GM19467 (cell line): ENCODE data around the gene PAQR9.

Source experiments
- ATAC-seq: cut with Tn5 transposase; IDR thresholded peaks from one replicate; pipeline ENCODE4 v1.9.1; 2021; ENCODE audit warnings: mild to moderate bottlenecking, moderate library complexity; ENCODE audit not compliant: unreplicated experiment

PAQR9 gene

DNA sequence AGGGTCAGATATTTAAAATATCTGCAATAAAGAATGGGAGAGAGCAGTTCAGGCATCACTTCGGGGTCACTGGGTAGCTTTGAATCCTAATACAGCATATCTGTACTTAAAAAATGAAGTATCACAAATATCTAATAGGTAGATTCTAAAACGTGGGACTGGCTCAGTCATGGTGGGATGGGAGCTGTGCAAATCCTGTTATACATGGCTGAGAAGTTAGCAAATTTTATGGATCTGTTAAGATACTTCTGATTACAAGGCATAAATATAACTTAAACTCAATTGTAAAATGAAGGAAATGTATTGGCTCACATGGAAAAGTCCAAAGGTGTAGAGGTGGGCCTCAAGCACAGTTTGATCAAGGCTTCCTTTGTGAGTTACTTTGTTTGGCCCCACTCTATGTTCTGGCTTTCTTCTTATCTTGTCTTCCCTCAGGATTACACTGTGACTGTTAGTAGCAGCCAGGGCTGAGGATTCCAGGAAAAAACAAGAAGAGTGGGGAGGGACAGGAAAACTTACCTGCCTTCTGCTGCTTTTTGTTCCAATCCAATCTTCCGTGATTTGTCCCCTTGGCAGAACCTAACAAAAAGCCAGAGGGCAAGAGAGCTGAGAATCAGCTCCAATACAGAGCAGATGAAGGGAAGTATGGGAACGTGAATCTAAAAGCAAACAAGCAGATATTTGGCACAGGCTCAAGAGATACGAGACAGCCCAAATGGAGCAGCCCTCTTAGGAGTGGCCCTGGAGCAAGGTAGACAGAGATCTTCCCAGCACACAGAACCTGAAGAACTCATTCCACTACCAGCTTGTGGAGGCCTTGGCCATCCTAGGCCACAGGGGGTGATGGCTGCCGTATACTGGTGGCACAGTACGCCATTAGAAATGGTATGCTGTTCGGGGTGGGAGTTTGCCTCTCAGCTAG is 10.9 kb downstream of the PAQR9 start:
- ATAC-seq = no peak

DNA sequence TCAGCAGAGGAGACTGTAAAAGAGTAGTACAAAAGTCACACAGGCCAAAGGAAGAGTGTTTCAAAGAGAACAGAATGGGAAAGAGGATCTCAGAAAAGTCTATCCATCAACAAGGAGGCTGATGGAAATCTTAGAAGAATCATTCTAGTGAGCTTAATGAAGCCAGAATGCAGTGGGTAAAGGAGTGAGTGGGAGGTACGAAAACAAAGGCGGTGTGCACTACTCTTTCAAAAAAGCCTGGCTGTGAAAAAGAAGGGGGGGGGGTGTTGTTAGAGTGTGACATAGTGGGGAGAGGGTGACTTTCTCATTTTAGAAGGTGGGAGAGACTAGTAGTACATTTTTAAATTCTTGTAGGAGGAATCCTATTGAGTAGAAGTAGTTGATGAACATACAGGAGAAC is 11.7 kb downstream of the PAQR9 start:
- no peak for ATAC-seq

- no peak for ATAC-seq
Observed at GRCh38 chr3:142950972-142951371, 12.5 kb downstream of the PAQR9 start.

DNA sequence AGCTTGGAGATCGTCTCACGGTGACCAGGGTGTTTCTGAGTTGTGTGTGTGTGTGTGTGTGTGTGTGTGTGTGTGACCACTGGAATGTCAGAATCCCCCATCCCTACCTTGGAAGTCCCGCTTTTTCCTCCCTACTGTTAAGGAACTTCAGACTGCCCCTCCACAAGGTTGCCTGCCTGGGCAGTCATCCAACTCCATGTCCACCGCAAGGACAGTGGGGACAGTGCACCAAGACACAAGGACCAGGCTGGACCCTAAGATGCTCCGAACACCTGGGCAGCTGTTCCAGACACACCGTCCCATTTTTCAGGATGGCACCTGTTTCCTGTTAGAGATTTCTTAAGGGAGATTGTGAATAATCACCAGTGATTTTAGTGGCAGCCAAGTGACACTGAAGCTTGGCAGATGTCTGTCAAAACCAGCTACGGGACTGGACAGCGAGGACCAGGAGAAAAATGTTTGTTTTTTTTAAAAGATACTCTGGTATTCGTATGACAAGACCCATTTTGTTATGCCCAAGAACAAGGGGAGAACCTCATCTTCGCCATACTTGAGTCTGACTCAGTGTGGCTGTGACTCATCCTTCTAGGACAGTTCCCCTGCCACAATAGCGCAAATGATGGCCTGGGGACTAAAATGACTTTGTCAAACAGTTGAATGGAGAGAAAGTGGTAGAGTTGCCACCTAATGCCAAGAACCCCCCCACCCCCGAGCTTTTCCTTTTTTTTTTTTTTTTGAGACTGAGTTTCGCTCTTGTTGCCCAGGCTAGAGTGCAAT is 15.5 kb downstream of the PAQR9 start:
- no peak for ATAC-seq

DNA sequence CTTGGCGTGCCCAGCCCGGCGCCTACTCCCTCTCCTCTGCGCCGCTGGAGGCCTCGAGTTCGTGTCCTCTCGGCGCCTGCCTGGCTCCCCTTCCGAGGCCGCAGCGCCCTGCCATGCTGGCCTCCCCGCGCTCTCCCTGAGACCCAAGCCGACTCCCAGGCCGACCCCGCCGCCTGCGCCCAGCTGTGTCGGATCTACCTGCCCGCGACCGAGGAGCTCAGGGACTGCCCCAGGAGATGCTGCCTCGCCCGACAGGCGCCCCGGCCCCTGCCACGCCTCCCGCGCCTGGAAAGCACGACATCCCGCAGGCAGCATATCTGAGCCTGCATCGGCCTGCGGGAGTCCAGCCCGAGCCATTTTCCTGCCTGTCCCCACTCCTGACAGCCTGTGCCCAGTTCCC is 16.1 kb downstream of the PAQR9 start:
- ATAC-seq = no peak

DNA sequence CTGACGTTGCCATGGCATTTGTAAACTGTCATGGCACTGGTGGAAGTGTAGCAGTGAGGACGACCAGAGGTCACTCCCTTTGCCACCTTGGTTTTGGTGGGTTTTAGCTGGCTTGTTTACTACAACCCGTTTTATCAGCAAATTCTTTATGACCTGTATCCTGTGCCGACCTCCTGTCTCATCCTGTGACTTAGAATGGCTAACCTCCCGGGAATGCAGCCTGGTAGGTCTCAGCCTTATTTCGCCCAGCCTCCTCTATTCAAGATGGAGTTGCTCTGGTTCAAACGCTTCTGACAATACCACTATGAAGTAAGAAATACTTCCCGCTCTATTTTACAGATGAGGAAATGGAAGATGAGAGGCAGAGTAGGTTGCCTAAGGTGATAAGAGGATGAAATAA is 16.6 kb downstream of the PAQR9 start:
- ATAC-seq = no peak

- no peak for ATAC-seq
Observed at GRCh38 chr3:142945023-142945422, 18.5 kb downstream of the PAQR9 start.

DNA sequence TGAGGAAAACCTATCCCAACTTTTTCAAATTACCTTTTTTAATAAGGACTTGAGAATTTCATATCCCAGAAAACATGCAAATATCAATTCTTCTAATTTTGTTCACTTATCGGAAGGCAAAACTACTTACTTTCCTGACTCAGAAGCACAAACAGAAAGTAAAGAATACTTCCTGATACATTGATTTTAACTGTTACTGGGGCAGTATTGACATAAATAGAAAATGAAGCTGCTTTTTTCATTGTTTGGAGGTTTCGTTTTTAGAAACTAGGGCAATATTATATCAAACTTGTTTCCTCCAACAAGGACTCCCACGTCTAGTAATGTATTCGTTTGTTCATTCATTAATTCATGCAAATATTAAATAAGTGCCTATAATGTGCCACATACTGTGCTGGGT is 19.1 kb downstream of the PAQR9 start:
- peak; percentile 60 for ATAC-seq

GRCh38 chr3:142943870-142944269 is 19.6 kb downstream of the PAQR9 start:
- peak; percentile 18 for ATAC-seq

GRCh38 chr3:142943349-142943748 is 20.1 kb downstream of the PAQR9 start:
- ATAC-seq = no peak

DNA sequence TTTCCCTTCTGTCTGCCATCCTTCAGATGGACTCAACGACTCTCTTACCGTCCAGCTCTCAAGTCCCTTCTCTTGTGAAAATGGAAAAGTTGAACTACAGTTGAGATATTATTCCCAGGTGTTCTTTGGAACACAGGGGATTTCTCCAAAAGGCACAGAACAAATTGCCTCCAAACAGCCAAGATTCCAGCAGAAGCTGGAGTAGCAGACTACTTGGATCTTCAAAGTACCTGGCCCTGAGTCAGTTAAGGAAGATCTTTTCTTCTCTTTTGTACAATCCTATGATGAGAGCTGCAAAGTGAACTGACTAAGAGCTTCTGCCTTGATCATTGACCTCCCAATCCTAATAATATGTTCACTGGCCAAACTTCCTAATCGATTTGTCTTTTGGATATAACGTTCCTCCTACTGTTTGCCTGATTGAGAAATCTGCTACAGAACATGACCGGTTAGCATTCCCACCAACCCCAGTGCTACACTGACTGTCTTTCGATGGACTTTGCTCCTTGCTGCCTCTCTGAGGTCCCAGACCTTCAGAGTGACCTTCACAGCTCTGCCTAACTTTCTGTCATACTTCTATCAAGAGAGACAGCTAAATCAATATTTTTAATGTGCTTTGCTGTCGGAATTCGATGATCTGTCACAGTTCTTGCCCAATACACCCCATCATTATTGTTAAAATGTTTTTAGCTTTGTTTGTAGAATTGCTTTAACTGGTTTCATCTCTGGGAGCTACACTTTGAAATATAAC is 21.9 kb downstream of the PAQR9 start:
- ATAC-seq = no peak

DNA sequence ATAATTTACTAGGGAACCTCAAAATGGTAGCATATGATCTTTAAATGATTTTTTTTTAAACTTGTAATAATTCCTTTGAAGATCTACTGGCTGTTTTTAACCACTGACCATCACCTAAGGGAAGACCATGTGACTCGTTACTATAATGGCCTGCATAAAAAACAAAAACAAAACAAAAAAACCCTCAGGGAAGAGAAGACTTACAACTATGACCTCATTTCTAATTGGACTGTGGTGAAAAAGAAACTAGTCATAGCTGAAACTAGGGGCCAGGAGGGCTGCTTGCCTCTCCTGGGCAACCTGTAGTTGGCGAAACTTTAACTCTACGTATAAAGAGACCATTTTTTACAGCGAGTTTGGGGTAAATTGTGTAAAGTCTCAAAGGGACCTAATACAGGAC is 23.0 kb downstream of the PAQR9 start:
- no peak for ATAC-seq

- ATAC-seq = no peak
Observed at GRCh38 chr3:142940000-142940399, 23.5 kb downstream of the PAQR9 start.

DNA sequence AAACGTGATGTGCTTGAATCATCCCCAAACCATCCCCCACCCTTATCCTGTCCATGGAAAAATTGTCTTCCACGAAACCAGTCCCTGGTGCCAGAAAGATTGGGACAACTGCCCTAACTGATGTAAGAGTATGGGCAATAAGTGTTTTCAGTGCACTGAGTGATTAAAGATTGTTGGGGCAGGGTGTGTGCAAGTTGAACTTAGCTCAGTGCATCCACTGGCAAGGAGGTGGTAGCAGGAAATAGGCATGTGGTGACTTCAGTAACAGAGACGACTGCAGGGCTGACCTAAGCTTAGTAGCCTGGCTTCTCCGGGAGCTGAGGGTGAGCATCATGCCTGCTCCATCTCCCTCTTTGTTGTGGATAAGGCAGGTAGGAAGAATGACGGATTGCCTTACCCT is 27.5 kb downstream of the PAQR9 start:
- ATAC-seq = no peak

GRCh38 chr3:142934887-142935269 is 28.6 kb downstream of the PAQR9 start:
- ATAC-seq = no peak

DNA sequence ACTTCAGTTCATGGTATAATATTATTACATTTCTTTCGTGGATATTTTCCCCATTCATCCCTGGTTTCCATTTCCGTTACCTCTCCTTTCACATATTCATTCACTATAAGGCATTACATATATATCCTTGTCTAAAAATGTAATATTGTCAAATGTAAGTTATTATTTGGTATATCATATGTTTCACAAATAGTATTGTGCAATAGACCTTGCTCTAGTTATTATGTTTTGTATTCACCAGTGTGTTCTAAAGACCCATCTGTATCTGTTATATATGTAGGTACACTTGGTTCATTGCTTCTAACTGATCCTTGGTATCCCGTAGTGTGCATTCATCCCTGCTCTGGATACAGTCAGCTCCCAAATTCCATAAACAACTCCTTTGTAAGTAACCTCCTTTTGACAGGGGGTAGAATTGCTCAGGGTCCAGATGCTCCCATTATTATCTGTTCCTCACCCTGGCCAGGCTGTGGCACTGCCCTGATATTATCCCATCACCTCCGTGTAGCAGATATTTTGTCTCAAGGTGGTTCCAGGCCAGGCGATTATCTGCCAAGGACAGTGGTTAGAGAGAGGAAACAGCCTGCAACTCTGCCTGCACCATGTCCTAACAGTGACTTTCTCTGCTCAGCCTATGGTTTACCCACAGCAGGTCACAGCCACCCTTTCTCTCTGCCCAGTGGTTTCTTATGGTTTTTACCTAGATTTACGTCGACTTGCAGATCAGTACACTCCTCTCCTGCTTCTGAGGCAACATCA is 29.2 kb downstream of the PAQR9 start:
- ATAC-seq = no peak

- ATAC-seq = peak; percentile 86
Observed at GRCh38 chr3:142931222-142931621, 32.3 kb downstream of the PAQR9 start.

GRCh38 chr3:142930463-142930862 is 33.0 kb downstream of the PAQR9 start:
- ATAC-seq = no peak

DNA sequence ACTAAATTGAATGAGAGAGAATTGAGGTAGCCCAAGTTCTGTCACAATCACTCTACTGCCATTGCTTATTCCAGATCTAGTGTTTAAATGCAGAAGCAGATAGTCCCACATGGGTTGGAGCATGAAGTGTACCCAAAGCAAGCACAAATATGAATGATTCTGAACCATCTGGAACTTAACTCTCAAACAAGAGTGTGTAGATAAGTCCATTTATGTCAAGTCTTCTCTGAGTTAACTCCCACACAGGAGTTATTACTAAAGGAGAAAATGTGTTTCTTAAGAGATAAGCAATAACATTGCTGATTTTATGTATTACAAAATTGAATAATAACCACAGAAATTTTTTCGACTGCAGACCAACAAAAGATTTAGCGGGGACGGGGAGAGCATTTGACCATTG is 33.6 kb downstream of the PAQR9 start:
- no peak for ATAC-seq

DNA sequence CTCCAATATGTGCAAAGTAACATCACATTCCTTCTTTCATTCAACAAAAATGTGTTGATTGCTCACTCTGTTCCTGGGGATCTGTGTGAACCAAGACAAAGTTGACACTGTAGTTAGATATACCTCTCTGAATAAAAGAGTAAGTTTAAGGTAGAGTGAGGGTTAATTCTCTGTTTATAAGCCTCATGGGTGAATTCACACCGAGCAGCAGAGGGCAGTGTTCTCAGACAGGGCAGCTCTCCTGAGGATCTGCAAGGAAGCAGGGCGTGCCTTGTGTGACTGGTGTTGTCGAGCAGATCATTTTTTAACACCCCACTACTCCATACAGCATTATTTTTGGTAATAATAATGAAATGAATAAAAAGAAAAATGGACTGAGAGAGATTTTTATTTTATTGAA is 34.4 kb downstream of the PAQR9 start:
- ATAC-seq = no peak
